ENCODE data around the gene PIGP. TPM values are rescaled to one million over a fixed set of nuclear protein-coding genes. Genes with fewer than 3 reads are reported as not detected.
"Not testable (repeated sequence)": the region's sequence is repeated elsewhere in the genome, so short reads cannot be mapped to it uniquely, and the experiment has no call there.

The PIGP gene
- polyA plus RNA-seq (ENCODE audit: insufficient read length in 10 of 10), result 10 to 100 TPM; 22.2 to 36.2 (median 27.6) TPM
- long read RNA-seq, donor 1, full-length matches to known transcripts, result 15 of 102 reads
- long read RNA-seq, donor 1, partial matches to known transcripts, result 87 of 102 reads
- long read RNA-seq, donor 1, other reads (novel, unspliced or antisense), result 0 of 102 reads
- long read RNA-seq, donor 2, full-length matches to known transcripts, result 13 of 186 reads
- long read RNA-seq, donor 2, partial matches to known transcripts, result 173 of 186 reads
- long read RNA-seq, donor 2, other reads (novel, unspliced or antisense), result 0 of 186 reads
- long read RNA-seq, donor 3, result 0 reads
- long read RNA-seq, donor 4, full-length matches to known transcripts, result 9 of 290 reads
- long read RNA-seq, donor 4, partial matches to known transcripts, result 272 of 290 reads
- long read RNA-seq, donor 4, other reads (novel, unspliced or antisense), result 9 of 290 reads
- long read RNA-seq, donor 5, full-length matches to known transcripts, result 29 of 312 reads
- long read RNA-seq, donor 5, partial matches to known transcripts, result 256 of 312 reads
- long read RNA-seq, donor 5, other reads (novel, unspliced or antisense), result 27 of 312 reads
- long read RNA-seq, donor 6, full-length matches to known transcripts, result 12 of 583 reads
- long read RNA-seq, donor 6, partial matches to known transcripts, result 571 of 583 reads
- long read RNA-seq, donor 6, other reads (novel, unspliced or antisense), result 0 of 583 reads
- long read RNA-seq, donor 7, full-length matches to known transcripts, result 9 of 179 reads
- long read RNA-seq, donor 7, partial matches to known transcripts, result 170 of 179 reads
- long read RNA-seq, donor 7, other reads (novel, unspliced or antisense), result 0 of 179 reads
- long read RNA-seq, donor 8, full-length matches to known transcripts, result 6 of 195 reads
- long read RNA-seq, donor 8, partial matches to known transcripts, result 183 of 195 reads
- long read RNA-seq, donor 8, other reads (novel, unspliced or antisense), result 6 of 195 reads
- long read RNA-seq, donor 9, partial matches to known transcripts, result 0 of 2 reads
- long read RNA-seq, donor 9, other reads (novel, unspliced or antisense), result 0 of 2 reads

DNA sequence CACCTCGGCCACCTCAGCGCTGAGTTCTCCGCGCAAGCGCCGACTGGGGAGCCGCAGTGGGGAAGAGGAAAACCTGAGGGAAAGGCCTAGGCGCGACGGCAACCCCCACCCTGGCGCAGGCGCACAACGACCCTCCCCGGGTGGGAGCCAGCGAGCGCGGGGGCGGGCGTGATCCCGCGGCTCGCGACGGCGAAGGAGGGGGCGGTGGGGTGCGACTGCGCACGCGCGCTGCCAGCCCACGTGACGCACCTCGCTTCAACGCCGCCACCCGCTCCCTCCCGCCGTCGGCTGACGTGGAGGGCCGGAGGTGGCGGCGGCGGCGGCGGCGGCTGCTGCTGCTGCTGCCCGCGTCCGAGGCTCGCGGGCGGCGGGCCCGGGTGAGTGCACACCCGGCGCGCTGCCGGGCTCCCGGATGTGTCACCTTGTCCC, at the start of gene PIGP, which contains the start of gene TTC3:
Gene PIGP (minus strand): TSS at position 84 of the 429 bp plus-strand sequence. CDS start 556 bp downstream, outside the sequence.
Gene TTC3 (plus strand): TSS at position 267 of the 429 bp plus-strand sequence. CDS start 14,004 bp downstream, outside the sequence.
- DNase-seq, result peak; percentile 97 to 99 (median 98)

DNA sequence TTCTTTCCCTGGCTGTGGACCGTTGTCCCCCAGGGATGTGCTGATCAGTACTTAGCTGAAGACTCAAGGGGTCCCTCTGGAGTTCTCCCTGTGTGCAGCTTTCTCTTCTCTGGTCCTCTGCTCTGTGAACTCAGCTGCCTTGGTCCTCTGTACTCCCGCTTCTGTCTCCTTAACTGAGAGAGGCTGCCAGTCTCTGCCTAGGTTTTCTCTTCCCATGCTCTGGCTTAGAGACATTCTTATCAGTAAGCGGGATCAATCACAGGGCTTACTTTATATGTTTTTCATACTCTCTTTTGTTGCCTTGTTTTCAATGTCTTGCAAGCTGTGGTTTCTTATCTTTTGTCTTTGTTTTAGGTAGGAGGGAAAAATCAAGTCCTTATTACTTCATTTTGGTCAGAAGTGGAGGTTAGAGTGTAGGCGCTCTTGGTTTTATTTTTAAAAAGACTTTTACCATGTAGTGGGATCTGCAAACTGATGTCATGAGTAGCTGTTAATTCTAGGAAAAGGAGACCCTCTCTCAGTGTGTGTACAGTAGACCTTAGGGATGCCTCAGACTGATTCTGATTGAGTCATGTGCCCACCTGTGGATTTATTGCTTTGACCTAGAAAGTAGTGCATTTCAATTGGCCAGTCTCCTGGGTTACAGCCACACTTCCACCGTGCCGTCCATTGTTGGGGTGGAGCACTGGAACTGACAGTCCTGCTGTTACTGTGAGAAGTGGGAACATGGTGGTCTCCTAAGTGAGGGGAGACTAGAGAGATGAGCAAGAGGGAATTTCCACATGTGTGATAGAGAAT, 46.7 kb upstream of the PIGP start:
- no peak for DNase-seq

DNA sequence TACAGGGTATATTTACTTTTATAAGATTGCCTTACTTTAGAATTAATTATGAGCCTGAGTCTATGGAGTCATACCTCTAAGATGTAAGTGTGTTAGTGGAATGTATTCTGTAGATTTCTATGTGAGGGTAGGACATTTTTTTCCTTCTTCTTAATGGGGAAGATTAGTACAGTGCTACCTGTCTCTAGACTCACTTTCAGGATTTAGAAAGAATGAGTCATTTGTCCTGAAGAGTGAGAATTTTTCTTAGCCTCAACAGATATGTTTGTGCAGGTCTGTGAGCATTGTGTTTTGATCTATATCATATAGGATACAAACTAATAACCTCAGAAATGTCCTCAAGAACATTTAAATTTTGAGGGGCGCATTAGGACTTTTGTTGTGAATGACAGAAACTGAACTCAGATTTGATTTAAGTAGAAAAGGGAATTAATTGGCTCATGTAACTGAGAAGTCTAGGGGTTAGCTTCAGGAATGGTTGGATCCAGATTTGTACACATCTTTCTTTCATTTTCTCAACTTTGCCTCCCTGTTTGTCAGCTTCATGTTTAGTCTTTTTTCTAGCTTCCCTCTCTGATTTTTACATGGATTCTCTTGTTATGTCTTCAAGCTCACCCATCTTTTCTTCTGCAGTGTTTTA, 45.4 kb upstream of the PIGP start:
- DNase-seq, result no peak

DNA sequence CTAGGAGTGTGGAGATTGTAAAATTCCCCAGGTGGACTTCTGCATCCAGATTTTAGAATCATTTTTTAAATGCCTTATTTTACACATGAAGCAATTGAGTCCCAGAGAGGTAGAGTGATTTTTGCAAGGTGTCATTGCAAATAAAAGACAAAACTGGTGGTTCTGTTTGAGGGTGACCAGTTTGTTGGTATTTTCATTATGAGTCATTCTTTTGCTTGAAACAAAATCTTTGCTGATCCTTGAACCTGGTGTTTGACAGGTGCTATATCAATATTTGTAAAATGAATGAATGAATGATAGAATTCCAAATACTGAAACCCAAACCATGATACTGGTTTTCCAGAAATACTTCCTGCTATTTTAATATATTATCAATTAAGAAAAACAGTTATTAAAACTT, 44.3 kb upstream of the PIGP start:
- DNase-seq, result no peak

DNA sequence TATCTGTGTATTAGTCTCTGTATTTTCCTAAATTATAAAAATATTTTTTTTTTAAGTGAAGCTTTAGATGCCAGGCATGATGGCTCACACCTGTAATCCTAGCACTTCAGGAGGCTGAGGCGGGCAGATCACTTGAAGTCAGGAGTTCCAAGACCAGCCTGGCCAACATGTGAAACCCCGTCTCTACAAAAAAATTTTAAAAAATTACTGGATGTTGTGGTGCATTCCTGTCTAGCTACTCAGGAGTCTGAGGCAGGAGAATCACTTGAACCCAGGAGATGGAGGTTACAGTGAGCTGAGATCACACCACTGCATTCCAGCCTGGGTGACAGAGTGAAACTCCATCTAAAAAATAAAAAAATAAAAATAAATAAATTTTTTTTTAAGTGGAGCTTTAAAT, 43.6 kb upstream of the PIGP start:
- not testable (repeated sequence) for DNase-seq

DNA sequence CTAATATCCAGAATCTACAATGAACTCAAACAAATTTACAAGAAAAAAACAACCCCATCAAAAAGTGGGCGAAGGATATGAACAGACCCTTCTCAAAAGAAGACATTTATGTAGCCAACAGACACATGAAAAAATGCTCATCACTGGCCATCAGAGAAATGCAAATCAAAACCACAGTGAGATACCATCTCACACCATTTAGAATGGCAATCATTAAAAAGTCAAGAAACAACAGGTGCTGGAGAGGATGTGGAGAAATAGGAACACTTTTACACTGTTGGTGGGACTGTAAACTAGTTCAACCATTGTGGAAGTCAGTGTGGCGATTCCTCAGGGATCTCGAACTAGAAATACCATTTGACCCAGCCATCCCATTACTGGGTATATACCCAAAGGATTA, 41.4 kb upstream of the PIGP start:
- not testable (repeated sequence) for DNase-seq

DNA sequence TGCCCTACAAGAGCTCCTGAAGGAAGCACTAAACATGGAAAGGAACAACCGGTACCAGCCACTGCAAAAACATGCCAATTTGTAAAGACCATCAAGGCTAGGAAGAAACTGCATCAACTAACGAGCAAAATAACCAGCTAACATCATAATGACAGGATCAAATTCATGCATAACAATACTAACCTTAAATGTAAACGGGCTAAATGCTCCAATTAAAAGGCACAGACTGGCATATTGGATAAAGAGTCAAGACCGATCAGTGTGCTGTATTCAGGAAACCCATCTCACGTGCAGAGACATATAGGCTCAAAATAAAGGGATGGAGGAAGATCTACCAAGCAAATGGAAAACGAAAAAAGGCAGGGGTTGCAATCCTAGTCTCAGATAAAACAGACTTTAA, 38.2 kb upstream of the PIGP start:
- DNase-seq, result not testable (repeated sequence)

DNA sequence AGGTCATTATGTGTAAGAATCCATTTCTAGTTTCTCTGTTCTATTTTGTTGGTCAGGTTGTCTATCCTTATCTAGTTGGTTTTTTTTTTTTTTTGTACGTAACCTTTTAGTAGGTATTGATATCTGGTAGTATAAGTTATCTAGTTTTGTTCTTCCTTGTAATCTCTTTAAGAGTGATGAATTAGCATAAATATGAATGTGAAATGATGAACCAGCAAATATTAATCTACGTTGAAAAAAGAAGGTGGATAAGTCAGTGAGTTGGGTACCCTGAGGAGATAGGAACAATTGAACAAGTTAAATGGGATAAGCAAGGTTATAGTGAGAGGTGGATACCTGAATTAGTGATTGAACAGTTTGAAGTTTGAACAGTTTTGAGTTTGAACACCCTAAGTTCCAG, 34.1 kb upstream of the PIGP start:
- no peak for DNase-seq

DNA sequence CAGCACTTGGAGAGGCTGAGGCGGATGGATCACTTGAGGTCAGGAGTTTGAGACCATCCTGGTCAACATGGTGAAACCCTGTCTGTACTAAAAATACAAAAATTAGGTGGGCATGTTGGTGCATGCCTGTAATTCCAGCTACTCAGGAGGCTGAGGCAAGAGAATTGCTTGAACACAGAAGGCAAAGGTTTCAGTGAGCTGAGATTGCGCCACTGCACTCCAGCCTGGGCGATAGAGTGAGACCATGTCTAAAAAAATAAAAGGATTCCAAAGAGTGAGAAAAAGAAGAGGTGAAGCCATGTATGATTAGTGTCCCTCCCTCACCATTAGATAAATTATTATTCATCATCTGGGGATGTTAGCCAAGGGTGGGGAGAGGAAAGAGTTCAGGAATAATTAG, 29.9 kb upstream of the PIGP start:
- not testable (repeated sequence) for DNase-seq

DNA sequence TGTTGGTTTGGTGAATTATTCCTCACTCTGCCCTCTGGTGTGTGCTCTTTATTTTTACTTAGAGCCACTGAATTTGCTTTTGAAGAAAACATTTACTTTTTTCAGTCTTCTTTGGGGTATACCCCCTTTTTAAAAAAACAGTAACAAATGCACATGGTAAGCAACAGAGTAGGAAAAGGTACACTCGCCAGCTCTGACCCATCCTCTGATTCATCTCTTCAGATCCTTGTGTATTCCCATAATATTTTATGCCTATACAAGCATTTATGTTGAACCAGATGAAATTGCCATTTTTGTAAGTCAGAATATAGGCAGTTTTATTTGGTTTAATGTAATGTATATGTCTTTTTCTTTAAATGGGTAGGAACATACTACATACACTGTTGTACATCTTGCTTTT, 28.5 kb upstream of the PIGP start:
- DNase-seq, result no peak

DNA sequence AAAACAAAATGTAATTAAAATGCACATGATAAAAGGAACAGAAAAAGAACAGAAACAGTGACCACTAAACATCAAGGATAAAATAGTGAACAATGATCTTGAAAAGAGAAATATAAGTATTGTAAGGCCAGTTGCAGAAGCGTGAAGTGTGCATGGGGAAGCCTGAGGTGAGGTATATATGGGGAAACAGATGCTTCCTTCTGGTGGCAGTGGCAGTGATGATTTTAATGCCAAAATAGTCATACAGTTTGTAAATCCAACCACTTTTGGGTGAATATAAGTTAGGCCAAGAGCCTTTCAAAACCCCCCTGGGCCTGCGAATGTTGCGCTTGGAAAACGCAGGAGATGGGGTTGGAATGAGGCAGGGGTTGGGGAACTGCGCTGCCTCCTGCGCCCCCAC, 27.4 kb upstream of the PIGP start:
- DNase-seq, result no peak

DNA sequence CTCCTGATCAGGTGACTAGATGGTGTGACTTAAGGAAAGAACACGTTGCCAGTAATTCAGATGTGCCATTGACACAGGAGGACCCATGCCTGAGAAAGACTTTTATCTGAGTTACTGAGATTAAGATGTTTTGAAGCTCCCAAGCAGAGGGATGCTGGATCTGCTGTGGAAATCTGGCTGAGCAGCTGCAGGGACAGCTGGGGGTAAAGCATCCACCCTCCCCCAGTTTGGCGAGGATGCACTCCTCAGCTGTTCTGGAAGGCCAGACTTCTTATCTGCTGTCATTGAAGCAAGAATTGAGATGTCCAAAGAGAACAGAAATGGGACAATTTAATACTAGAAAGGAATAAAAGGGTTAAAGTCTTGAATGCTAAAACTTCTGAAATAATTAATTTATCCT, 25.9 kb upstream of the PIGP start:
- peak; percentile 11 to 32 (median 28) for DNase-seq

DNA sequence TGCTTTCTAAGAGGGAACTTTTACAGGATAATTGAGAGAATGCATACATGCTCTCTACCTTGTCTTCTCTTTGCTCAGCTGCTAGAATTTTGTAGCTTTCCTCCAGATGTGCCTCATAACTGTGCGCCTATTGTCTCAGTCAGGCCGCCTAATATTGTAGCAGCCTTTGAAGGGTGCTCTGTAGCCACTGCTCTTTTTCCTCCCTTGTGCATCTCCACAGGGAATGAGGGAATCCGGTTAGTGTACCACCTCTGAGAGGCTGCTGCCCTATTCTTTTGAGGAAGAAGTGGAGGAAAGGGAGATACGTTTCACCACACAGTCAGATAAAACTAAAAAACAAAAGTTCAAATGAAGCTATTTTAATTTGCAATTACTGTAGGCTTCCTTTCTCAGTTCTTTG, 22.9 kb upstream of the PIGP start:
- DNase-seq, result no peak

DNA sequence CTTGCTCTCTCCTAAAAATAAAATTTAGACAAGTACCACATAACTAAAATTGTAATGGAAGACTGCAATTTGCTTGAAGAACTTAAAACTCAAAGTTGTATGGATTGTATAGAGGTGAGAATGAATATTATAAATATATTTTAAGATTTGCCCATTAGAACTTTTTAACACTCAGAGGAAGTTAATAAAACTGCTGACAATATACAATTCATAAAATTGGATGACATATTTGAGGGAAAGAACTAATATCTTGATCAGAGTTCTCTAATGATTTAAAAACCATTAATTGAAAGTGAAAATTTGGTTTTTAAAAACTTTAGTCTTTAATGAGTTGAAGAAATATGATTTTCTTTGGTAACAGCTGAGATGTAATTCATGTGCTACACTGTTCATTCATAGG, 21.1 kb upstream of the PIGP start:
- no peak for DNase-seq

DNA sequence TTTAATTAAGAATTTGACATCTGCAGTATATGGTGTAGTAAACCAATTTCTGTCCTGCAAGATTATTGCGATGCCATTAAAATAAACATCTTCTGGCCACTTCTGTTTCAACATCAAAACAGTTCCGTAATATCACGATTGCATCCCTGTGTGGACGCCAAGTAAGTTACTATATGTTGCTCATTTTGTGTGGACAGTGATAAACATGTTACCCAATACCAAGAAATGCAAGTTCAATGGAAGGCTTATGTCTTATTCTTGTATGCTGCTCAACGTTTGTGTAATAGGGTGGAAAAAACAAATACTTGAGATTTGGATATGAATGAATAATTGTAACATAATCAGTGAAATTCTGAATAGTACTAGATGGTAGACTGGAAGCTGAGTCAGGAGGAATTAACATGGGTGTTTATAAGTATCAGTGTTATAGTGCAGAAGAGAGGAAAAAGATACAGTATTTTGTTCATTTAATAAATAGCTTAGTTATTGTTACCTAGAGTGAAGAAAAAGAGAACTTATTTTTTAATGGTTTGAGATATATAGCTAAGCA, 15.4 kb upstream of the PIGP start:
- no peak for DNase-seq

DNA sequence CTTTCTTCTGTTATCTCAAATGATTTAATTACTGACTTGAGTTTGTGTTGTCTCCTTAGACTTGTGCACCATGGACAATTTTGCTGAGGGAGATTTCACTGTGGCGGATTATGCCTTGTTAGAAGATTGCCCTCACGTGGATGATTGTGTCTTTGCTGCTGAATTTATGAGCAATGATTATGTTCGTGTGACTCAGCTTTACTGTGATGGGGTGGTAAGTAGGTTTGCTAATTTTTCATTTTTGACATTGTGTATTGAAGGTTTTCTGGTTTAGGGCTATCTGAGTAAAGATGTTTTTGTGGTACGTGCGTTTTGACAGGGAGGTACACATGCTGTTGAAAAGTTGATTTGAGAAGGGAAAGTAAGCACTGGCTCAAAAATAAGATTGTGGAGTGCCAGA, 14.3 kb upstream of the PIGP start:
- DNase-seq, result peak in 1 of 3 donors; percentile 25

DNA sequence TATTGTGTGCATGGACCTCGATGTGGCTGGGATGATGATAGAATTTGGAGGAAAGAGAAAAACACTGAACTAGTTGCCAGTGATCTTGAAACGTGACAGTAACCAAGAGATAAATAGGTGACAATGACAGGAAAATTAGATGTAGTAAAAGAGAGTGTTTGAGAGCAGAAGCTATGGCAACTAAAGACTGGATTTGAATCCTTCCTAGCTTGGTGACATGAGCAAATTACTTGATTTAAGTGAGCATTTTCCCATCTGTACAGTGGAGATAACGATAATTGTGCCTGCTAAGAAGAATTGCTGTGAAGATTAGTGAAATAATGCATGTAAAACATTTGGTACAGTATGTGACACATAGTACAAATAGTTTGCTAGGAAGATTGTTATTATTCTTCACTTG, 12.9 kb upstream of the PIGP start:
- DNase-seq, result no peak

DNA sequence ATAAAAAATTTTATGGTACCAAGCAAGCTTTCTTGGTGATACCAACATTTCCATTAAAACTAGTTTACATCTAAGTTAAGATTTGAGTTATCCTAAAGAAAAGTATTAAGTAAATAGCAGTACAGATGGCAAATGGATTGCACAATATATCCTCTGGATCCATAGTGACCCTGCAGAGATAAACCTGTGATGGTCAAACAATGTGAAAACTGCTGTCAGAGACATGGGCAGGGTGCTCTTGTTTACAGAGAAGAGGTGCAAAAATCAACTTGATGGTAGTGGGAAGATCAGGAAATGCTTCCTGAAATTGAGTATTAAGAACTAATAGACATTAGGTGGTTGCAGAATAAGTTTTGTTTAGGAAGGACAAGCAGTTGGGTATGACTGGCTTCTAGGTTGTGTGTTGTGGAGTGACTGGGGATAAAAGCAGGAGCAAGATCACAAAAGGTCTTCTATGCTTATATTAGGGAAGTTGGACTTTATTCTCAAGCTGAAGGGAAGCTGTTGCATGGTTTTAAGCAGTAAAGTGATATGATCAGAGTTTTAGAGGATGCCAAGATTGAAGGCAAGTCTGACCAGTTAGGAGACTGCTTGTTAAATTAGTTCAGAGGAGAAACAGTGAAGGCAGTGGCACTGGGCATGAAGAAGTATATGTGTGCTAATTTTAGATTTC, 10.1 kb upstream of the PIGP start:
- DNase-seq, result no peak

DNA sequence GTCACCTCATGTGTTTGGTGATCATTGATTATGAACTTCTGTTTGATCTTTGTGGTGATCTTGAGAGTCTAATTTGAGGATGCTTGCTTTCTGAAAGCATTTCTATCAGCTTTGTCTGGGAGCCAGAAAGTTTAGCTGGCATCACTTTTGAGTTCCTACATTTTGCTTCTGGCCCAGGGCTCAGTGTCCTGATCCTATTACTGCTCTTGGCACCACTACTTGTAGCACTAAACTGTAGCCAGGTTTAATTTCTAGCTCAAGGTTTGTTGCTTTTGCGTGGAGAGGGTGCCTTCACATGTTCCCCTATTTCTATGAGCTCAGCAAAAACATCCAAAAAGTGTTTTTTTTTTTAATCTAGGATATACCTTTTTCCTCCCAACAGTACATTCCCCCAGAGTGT, 9.5 kb upstream of the PIGP start:
- no peak for DNase-seq

Measured in muscle of back (tissue), 13 donors.